Panc1 (cell line): ENCODE measurements around the gene GNAI1. TPM values are rescaled to one million over a fixed set of nuclear protein-coding genes. Genes with fewer than 3 reads are reported as not detected.

Experiments
- ATAC-seq: fragments of 200-7000 bp; cut with Tn5 transposase; 2 replicates; pipeline ENCODE4 v1.9.1; 2020; ENCODE audit warnings: mild to moderate bottlenecking, moderate library complexity
- BruUV-seq: library from RNA; stranded (reverse); fragments of 400-500 nt; replicated peaks from 2 replicates; lab custom pipeline; 2021; lab: Mats Ljungman, UMichigan
- CTCF ChIA-PET: fragments of 300-600 bp; sonication (Branson Sonifier 250); formaldehyde crosslinking; loops from one replicate; lab custom pipeline; 2022; ENCODE audit warnings: antibody characterized with exemption; lab: Charles Lee
- POLR2A ChIA-PET: fragments of 300-600 bp; sonication (Branson Sonifier 250); formaldehyde crosslinking; loops from one replicate; lab custom pipeline; 2022; ENCODE audit warnings: antibody characterized with exemption; lab: Charles Lee
- DNase-seq: peaks from one replicate; pipeline ENCODE4 v3.0.0-alpha.2; 2010; ENCODE audit warnings: low read depth, low spot score
- H3K27ac ChIP-seq: 2 replicates; pipeline ENCODE4 v1.5.1; 2011; ENCODE audit warnings: mild to moderate bottlenecking, low read length, inconsistent platforms
- H3K27me3 ChIP-seq: fragments of 200-500 bp; sonication (Bioruptor generic); 2 replicates; pipeline ENCODE4 v1.6.0; 2014; ENCODE audit warnings: low read length, inconsistent platforms; ENCODE audit not compliant: control insufficient read depth, insufficient read depth
- H3K36me3 ChIP-seq: fragments of 200-500 bp; sonication (Bioruptor generic); 2 replicates; pipeline ENCODE4 v1.5.1; 2014; ENCODE audit warnings: inconsistent platforms, mild to moderate bottlenecking, low read length, moderate library complexity; ENCODE audit not compliant: control insufficient read depth, insufficient read depth
- H3K4me1 ChIP-seq: 2 replicates; pipeline ENCODE4 v1.5.1; 2011; ENCODE audit warnings: inconsistent platforms, mild to moderate bottlenecking, low read length, moderate library complexity; ENCODE audit not compliant: control insufficient read depth, insufficient read depth
- H3K4me3 ChIP-seq, 2 experiments: 2 replicates each; pipeline ENCODE4 v1.5.1; 2011 to 2012; ENCODE audit warnings: low read depth in 2 of 2, low read length in 2 of 2, mild to moderate bottlenecking in 2 of 2, inconsistent platforms in 1 of 2, moderate library complexity in 1 of 2
- H3K9me3 ChIP-seq: fragments of 200-500 bp; sonication (Bioruptor generic); 2 replicates; pipeline ENCODE4 v1.5.1; 2014; ENCODE audit warnings: low read depth, mild to moderate bottlenecking, inconsistent platforms, low read length, moderate library complexity; ENCODE audit not compliant: control insufficient read depth, insufficient read depth
- CTCF ChIP-seq: fragments of 450-650 bp; IDR thresholded peaks from 2 replicates; pipeline ENCODE4 v1.5.1; 2017; ENCODE audit warnings: mild to moderate bottlenecking
- POLR2AphosphoS5 ChIP-seq: IDR thresholded peaks from 2 replicates; pipeline ENCODE4 v1.6.1; 2012; ENCODE audit warnings: mild to moderate bottlenecking, low read depth, low read length, moderate library complexity
- SIN3A ChIP-seq: IDR thresholded peaks from 2 replicates; pipeline ENCODE4 v1.6.1; 2012; ENCODE audit warnings: low read depth, mild to moderate bottlenecking, low read length, moderate library complexity, borderline replicate concordance; ENCODE audit not compliant: insufficient read depth
- TCF7L2 ChIP-seq: IDR thresholded peaks from 2 replicates; pipeline ENCODE4 v1.6.1; 2011; ENCODE audit warnings: mild to moderate bottlenecking, low read depth, low read length, inconsistent platforms
- in situ Hi-C: cut with HindIII; loops from 2 replicates; pipeline ENCODE4 v1.10.0; 2016; ENCODE audit warnings: low sequenced_read_pairs, low pct_unique_long_range_greater_than_20kb
- intact Hi-C: fragments of 100-400 bp; cut with micrococcal nuclease; formaldehyde crosslinking; loops from one replicate; pipeline ENCODE4 v1.10.0; 2022; ENCODE audit not compliant: unreplicated experiment
- total RNA-seq: library from RNA; stranded (reverse); gene quantifications from one replicate; pipeline ENCODE4 v1.2.1, GENCODE V29; 2021; ENCODE audit not compliant: unreplicated experiment
- TF ChIP-seq, protein P1 (sequence below), 2 experiments: IDR thresholded peaks; 2 replicates each; pipeline ENCODE4 v1.6.1; 2011 to 2012; ENCODE audit warnings: low read depth in 2 of 2, control low read depth in 1 of 2, low read length in 1 of 2, mild to moderate bottlenecking in 1 of 2, moderate library complexity in 1 of 2; ENCODE audit not compliant: insufficient read depth in 1 of 2

Gene GNAI1
- total RNA-seq, 1 experiment from 2014 or later, result 19.2 TPM

- no peak overlapping the region for H3K4me3 ChIP-seq
- ATAC-seq (no peak), DNase-seq (no peak)
- in situ Hi-C loops, result no loop called here
- BruUV-seq, result no TSS peak
- H3K36me3 ChIP-seq, result no peaks in the 10 kb centered on the region
- intact Hi-C loops, result no loop called here
- H3K4me1 ChIP-seq, result no peaks in the 10 kb centered on the region
- no peaks in the 10 kb centered on the region; the same call in 1 of the 2 replicates for H3K27me3 ChIP-seq
- no peak for TF ChIP-seq SIN3A
- TF ChIP-seq, protein P1, sequence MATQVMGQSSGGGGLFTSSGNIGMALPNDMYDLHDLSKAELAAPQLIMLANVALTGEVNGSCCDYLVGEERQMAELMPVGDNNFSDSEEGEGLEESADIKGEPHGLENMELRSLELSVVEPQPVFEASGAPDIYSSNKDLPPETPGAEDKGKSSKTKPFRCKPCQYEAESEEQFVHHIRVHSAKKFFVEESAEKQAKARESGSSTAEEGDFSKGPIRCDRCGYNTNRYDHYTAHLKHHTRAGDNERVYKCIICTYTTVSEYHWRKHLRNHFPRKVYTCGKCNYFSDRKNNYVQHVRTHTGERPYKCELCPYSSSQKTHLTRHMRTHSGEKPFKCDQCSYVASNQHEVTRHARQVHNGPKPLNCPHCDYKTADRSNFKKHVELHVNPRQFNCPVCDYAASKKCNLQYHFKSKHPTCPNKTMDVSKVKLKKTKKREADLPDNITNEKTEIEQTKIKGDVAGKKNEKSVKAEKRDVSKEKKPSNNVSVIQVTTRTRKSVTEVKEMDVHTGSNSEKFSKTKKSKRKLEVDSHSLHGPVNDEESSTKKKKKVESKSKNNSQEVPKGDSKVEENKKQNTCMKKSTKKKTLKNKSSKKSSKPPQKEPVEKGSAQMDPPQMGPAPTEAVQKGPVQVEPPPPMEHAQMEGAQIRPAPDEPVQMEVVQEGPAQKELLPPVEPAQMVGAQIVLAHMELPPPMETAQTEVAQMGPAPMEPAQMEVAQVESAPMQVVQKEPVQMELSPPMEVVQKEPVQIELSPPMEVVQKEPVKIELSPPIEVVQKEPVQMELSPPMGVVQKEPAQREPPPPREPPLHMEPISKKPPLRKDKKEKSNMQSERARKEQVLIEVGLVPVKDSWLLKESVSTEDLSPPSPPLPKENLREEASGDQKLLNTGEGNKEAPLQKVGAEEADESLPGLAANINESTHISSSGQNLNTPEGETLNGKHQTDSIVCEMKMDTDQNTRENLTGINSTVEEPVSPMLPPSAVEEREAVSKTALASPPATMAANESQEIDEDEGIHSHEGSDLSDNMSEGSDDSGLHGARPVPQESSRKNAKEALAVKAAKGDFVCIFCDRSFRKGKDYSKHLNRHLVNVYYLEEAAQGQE (IDR thresholded peaks at IDR 0.05; ENCODE audit: insufficient read depth in 1 of 2, low read depth in 2 of 2, low read length in 1 of 2), result no peak
- ChIA-PET POLR2A (no interaction called here), CTCF (no interaction called here)
- no peak overlapping the region for H3K27ac ChIP-seq
- H3K9me3 ChIP-seq, result no peaks in the 10 kb centered on the region
These were observed 112.5 kb downstream of the GNAI1 start for GRCh38 chr7:80247144-80247543.

GRCh38 chr7:80247891-80248290, 113.3 kb downstream of the GNAI1 start:
- ChIA-PET POLR2A (no interaction called here), CTCF (no interaction called here)
- ATAC-seq, result no peak
- H3K9me3 ChIP-seq, result no peaks in the 10 kb centered on the region
- H3K4me1 ChIP-seq, result no peaks in the 10 kb centered on the region
- H3K36me3 ChIP-seq, result no peaks in the 10 kb centered on the region
- in situ Hi-C loops (no loop called here), intact Hi-C loops (no loop called here)
- no TSS peak for BruUV-seq
- no peak overlapping the region for H3K4me3 ChIP-seq
- no peaks in the 10 kb centered on the region; the same call in 1 of the 2 replicates for H3K27me3 ChIP-seq
- TF ChIP-seq, protein P1 (IDR thresholded peaks at IDR 0.05; ENCODE audit: insufficient read depth in 1 of 2, low read depth in 2 of 2, low read length in 1 of 2), result no peak
- DNase-seq, result no peak
- no peak overlapping the region for H3K27ac ChIP-seq

- Histone ChIP-seq H3K27me3 (no peaks in the 10 kb centered on the region; the same call in 1 of the 2 replicates), H3K36me3 (no peaks in the 10 kb centered on the region), H3K27ac (no peak overlapping the region), H3K4me3 (no peak overlapping the region), H3K9me3 (no peaks in the 10 kb centered on the region), H3K4me1 (no peaks in the 10 kb centered on the region)
- intact Hi-C loops (no loop called here), in situ Hi-C loops (no loop called here)
- ChIA-PET CTCF (no interaction called here), POLR2A (no interaction called here)
- ATAC-seq, result no peak
- TF ChIP-seq SIN3A (no peak), POLR2AphosphoS5 (no peak), TCF7L2 (no peak), CTCF (no peak)
- TF ChIP-seq, protein P1 (IDR thresholded peaks at IDR 0.05; ENCODE audit: insufficient read depth in 1 of 2, low read depth in 2 of 2, low read length in 1 of 2), result no peak
- BruUV-seq, result no TSS peak
- DNase-seq, result no peak
These were observed 114.6 kb downstream of the GNAI1 start for GRCh38 chr7:80249184-80249583.
